HepG2 (cell line): ENCODE results near the gene FGGY.

Experiments used
- ASH2L ChIP-seq: fragments of 300-600, 200-600 bp; sonication (generic); IDR thresholded peaks from 2 replicates; pipeline ENCODE4 v1.7.0; 2017; ENCODE audit warnings: low read depth, mild to moderate bottlenecking, moderate library complexity, mixed read lengths, low read length; ENCODE audit not compliant: insufficient read length
- CEBPZ ChIP-seq: IDR thresholded peaks from 2 replicates; pipeline ENCODE4 v1.6.1; 2012; ENCODE audit warnings: low read length, improper control_type of control experiment
- EZH2 ChIP-seq: conservative IDR thresholded peaks from 2 replicates; pipeline ENCODE4 v1.6.1; 2012; ENCODE audit warnings: mild to moderate bottlenecking, low read depth, low read length, moderate library complexity
- GATAD1 ChIP-seq: IDR thresholded peaks from 2 replicates; pipeline ENCODE4 v1.6.1; 2016; ENCODE audit warnings: missing genetic modification reagents, missing compliant biosample characterization
- KDM5A ChIP-seq: fragments of 200-600 bp; sonication (generic); IDR thresholded peaks from 2 replicates; pipeline ENCODE4 v1.7.0; 2018; ENCODE audit warnings: antibody characterized with exemption, mild to moderate bottlenecking, low read length, borderline replicate concordance
- POLR2A ChIP-seq, 2 experiments: IDR thresholded peaks; 2 replicates each; pipeline ENCODE4 v1.6.1; 2011; ENCODE audit warnings: low read depth in 2 of 2, low read length in 2 of 2, mild to moderate bottlenecking in 1 of 2, moderate library complexity in 1 of 2; ENCODE audit not compliant: insufficient read depth in 1 of 2
- ZNF296 ChIP-seq: sonication (generic); formaldehyde crosslinking; conservative IDR thresholded peaks from 2 replicates; pipeline ENCODE4 v1.5.0; 2020; ENCODE audit warnings: mild to moderate bottlenecking, missing genetic modification reagents
- ZNF549 ChIP-seq: sonication (generic); formaldehyde crosslinking; IDR thresholded peaks from 2 replicates; pipeline ENCODE4 v1.5.0; 2020; ENCODE audit warnings: missing genetic modification reagents
- ZNF879 ChIP-seq: sonication (generic); formaldehyde crosslinking; IDR thresholded peaks from 2 replicates; pipeline ENCODE4 v1.8.1; 2023; ENCODE audit warnings: missing genetic modification reagents

GRCh38 chr1:59678493-59679228, 381.8 kb downstream of the FGGY start:
- TF ChIP-seq CEBPZ (no peak), ZNF296 (no peak), ZNF549 (CRISPR knock-in tag) (no peak), EZH2 (no peak), POLR2A (IDR thresholded peaks at IDR 0.05; ENCODE audit: insufficient read depth in 1 of 2, low read depth in 2 of 2, low read length in 2 of 2) (no peak), GATAD1 (no peak), KDM5A (no peak), ZNF879 (CRISPR knock-in tag) (no peak), ASH2L (no peak)
